NOMO-1 (cell line): ENCODE results near the gene DDHD1.
"Not testable (repeated sequence)": the region's sequence is repeated elsewhere in the genome, so short reads cannot be mapped to it uniquely, and the experiment has no call there.

Experiments used
- DNase-seq, 2 experiments: peaks; one replicate each; lab custom pipeline; 2025; ENCODE audit not compliant: unreplicated experiment in 2 of 2; lab: John Stamatoyannopoulos, UW

Gene DDHD1

DNA sequence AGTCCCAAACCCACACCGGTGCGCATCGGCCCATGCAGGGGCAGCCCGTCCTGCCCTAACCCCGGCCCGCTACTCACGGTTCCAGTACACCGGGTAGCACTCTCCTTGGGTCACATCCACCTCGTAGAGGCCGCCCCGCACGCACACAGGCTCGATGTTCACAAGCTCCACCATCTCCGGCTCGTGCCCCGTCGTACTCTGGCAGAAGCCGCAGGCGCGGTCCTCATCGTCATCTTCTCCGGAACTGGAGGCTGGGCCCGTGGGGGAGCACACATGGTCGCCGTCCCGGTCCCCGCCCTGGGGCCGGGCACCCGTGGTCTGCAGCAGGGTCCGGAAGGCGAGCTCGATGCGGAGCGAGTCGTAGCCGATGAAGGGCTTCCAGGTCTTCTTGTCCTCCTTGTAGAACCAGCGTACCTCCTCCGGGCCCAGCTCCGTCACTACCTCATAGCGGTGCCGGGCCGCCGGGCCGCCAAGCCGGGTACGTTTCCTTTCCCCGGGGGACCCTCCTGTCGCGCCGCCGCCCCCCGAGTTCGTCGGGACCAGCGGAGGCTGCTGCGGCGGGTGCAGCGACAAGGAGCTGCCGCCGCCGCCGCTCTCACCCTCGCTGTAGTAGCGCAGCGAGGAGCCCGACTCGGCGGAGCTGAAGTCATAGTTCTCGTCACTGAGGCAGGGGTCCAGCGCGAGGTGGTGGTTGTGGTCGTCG is 788 bp downstream of the DDHD1 start:
- peak; percentile 27 to 50 for DNase-seq

- DNase-seq, result peak in 1 of 2 experiments; percentile 4
These were observed 1.5 kb downstream of the DDHD1 start for GRCh38 chr14:53151523-53152183.

GRCh38 chr14:53149668-53150316 is 3.3 kb downstream of the DDHD1 start:
- DNase-seq, result peak in 1 of 2 experiments; percentile 1

GRCh38 chr14:53148671-53149070 is 4.5 kb downstream of the DDHD1 start:
- DNase-seq, result no peak

DNA sequence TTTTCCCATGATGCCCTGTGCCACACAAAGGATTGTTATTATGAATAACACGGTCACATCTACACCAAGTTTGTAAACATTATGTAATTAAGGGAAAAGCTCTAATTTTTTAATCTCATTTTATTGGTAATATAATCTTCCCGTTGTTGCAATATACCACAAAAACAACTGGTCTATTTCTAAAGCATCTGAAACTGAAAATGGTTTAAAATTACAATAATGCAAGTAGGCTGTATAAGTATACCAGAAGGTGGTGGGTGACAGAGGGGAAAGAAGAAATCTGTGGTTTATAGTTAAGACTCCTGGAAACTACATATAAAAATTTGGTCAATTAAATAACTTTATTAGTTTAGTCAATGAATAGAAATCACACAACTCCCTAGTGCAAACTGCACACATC is 5.2 kb downstream of the DDHD1 start:
- DNase-seq, result no peak

DNA sequence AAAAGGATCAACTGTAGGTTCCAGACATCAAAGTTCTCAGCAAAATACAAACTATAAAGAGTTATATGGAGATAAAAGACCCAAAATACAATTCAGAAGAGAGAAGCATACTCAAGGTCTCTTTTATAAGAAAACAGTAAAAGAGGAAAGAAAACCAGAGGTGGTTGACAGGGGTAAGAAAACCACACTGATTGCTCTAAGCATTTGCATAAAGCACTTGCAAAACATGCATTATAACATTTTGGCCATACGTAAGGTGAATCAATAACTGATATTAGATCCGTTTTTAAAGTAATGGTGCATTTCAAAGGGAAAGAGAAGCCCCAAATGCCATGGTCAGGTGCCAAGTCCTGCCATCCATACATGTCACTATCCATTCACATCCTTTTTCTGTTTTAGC is 5.9 kb downstream of the DDHD1 start:
- DNase-seq, result peak; percentile 6 to 56

GRCh38 chr14:53146739-53147138 is 6.4 kb downstream of the DDHD1 start:
- no peak for DNase-seq

- DNase-seq, result no peak
These were observed 8.9 kb downstream of the DDHD1 start for GRCh38 chr14:53144244-53144643.

DNA sequence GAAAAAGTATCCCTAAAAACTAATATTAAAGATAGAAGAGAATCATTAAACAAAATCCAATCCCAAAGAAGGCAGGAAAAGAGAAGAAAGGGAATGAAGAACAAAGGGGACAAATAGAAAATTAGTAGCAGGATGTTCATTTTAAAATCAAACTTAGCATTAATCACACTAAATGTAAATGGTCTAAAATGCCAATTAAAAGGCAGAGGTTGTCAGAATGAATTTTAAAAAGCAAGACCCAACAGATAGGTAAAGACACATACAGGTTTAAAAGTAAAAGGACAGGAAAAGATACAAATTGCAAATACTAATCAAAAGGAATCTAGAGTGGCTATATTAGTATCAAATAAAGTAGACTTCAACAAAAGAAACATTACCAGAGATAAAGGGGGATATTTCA is 12.5 kb downstream of the DDHD1 start:
- no peak for DNase-seq

DNA sequence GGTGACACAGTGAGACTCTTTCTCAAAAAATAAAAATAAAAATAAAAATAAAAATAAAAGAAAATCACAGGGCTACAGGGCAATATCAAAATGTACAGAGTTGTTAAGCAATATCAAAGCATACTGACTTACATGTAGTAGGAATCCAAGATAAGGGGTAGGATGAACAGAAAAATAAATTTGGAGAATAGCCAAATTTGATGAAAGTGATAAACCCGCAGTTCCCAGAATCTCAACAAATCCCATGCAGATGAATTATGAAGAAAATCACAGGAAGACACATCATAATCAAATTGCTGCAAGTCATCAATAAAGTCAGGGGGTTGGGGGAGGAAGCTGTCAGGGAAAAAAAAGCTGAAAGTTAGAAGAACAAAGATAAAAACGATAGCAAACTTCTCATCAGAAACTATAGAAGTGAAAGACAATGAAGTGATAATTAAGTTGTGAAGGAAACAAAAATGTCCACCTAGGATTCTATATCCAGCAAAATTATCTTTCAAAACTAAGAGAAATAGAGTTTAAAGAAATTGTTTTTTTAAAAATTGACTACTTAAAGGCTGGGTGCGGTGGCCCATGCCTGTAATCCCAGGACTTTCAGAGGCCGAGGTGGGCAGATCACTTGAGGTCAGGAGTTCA is 15.4 kb downstream of the DDHD1 start:
- no peak for DNase-seq

DNA sequence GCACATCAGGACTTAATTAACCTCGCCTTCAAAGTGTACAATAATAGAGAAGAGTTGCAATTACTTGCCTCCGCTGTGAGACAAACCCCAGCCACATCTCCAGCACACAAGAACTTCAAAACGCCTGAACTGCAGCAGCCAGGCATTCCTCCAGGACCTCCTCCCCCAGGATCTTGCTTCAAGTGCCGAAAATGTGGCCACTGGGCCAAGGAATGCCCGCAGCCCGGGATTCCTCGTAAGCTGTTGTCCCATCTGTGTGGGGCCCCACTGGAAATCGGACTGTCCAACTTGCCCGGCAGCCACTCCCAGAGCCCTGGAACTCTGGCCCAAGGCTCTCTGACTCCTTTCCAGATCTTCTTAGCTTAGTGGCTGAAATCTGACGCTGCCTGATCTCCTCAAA is 22.6 kb downstream of the DDHD1 start:
- DNase-seq, result not testable (repeated sequence)

GRCh38 chr14:53128303-53129028 is 24.7 kb downstream of the DDHD1 start:
- no peak for DNase-seq

DNA sequence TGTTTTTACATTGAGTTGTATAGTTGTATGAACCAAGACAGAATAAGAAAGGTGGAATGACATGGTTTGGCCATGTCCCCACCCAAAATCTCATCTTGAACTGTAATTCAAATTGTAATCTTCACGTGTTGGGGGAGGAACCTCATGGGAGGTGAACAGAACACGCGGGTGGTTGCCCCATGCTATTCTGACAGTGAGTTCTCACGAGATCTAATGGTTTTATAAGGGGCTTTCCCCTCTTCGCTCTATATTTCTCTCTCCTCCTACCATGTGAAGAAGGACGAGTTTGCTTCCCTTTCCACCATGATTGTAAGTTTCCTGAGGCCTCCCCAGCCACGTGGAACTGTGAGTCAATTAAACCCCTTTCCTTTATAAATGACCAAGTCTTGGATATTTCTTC is 25.3 kb downstream of the DDHD1 start:
- no peak for DNase-seq

- no peak for DNase-seq
These were observed 26.0 kb downstream of the DDHD1 start for GRCh38 chr14:53127151-53127550.

GRCh38 chr14:53126731-53127130 is 26.4 kb downstream of the DDHD1 start:
- peak; percentile 8 to 33 for DNase-seq

DNA sequence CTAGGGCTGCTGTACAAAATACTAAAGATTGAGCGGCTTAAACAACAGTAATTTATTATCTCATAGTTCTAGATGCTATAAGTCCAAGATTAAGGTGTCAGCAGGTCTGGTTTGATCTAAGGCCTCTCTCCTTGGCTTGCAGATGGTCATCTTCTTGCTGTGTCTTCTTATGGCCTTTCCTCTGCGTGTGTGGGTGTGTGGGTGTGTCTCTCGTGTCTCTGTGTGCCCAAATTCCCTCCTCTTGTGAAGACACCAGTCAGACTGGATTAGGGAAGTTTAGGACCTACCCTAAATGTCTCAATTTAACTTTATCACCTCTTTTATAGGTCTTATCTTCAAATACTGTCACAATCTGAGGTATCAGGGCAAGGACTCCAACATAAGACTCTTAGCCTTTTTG is 28.3 kb downstream of the DDHD1 start:
- DNase-seq, result no peak

DNA sequence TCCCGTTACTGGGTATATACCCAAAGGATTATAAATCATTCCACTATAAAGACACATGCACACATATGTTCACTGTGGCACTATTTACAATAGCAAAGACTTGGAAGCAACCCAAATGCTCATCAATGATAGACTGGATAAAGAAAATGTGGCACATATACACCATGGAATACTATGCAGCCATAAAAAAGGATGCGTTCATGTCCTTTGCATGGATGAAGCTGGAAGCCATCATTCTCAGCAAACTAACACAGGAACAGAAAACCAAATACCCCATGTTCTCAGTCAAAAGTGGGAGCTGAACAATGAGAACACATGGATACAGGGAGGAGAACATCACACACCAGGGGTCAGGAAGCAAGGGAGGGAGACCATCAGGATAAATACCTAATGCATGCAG is 31.7 kb downstream of the DDHD1 start:
- DNase-seq, result not testable (repeated sequence)

DNA sequence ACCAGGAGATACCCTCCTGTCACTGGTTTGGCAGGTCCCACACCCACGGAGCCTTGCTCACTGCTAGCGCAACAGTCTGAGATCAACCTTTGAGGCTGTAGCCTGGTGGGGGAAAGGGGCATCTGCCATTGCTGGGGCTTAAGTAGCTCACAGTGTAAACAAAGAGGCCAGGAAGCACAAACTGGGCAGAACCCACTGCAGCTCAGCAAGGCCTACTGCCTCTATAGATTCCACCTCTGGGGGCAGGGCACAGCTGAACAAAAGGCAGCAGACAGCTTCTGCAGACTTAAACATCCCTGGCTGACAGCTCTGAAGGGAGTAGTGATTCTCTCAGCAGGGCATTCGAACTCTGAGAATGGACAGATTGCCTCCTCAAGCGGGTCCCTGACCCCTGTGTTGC is 35.6 kb downstream of the DDHD1 start:
- DNase-seq, result not testable (repeated sequence)

GRCh38 chr14:53113989-53114388 is 39.1 kb downstream of the DDHD1 start:
- no peak for DNase-seq

GRCh38 chr14:53110096-53110495 is 43.0 kb downstream of the DDHD1 start:
- DNase-seq, result no peak
